GM03348 (cell line): Measurements from ENCODE around the gene PXYLP1.
A peak's percentile ranks its signal among the peaks of the same experiment; 100 is the strongest.

Experiments used
- DNase-seq: peaks from one replicate; pipeline ENCODE4 v3.0.0; 2012; ENCODE audit warnings: low spot score

PXYLP1 gene

GRCh38 chr3:141273700-141274410, 42.2 kb downstream of the PXYLP1 start:
- no peak for DNase-seq

- DNase-seq, result no peak
These were observed 42.9 kb downstream of the PXYLP1 start for GRCh38 chr3:141274411-141275031.

- DNase-seq, result peak; percentile 55
These were observed 43.4 kb downstream of the PXYLP1 start for GRCh38 chr3:141275032-141275422.

- no peak for DNase-seq
These were observed 43.9 kb downstream of the PXYLP1 start for GRCh38 chr3:141275511-141275910.

- DNase-seq, result no peak
These were observed 44.3 kb downstream of the PXYLP1 start for GRCh38 chr3:141275973-141276372.

- DNase-seq, result no peak
These were observed 44.8 kb downstream of the PXYLP1 start for GRCh38 chr3:141276398-141276797.

- DNase-seq, result no peak
These were observed 45.8 kb downstream of the PXYLP1 start for GRCh38 chr3:141277451-141277850.

GRCh38 chr3:141278196-141279076, 46.8 kb downstream of the PXYLP1 start:
- peak; percentile 30 for DNase-seq

- DNase-seq, result peak; percentile 25
These were observed 47.7 kb downstream of the PXYLP1 start for GRCh38 chr3:141279077-141279967.

- peak; percentile 91 for DNase-seq
These were observed 48.5 kb downstream of the PXYLP1 start for GRCh38 chr3:141280086-141280485.

GRCh38 chr3:141280690-141281089, 49.1 kb downstream of the PXYLP1 start:
- DNase-seq, result no peak

- DNase-seq, result no peak
These were observed 53.9 kb downstream of the PXYLP1 start for GRCh38 chr3:141285570-141285969.

- no peak for DNase-seq
These were observed 55.2 kb downstream of the PXYLP1 start for GRCh38 chr3:141286856-141287255.

- DNase-seq, result no peak
These were observed 55.7 kb downstream of the PXYLP1 start for GRCh38 chr3:141287326-141287725.

GRCh38 chr3:141288336-141288990, 56.8 kb downstream of the PXYLP1 start:
- peak; percentile 17 for DNase-seq

GRCh38 chr3:141289228-141289772, 57.7 kb downstream of the PXYLP1 start:
- DNase-seq, result no peak

GRCh38 chr3:141291559-141292355, 60.1 kb downstream of the PXYLP1 start:
- no peak for DNase-seq

GRCh38 chr3:141292356-141293058, 60.9 kb downstream of the PXYLP1 start:
- DNase-seq, result no peak

- no peak for DNase-seq
These were observed 62.7 kb downstream of the PXYLP1 start for GRCh38 chr3:141294301-141294700.
